ENCODE results near the gene SLIRP.
"Not testable (repeated sequence)": the region's sequence is repeated elsewhere in the genome, so short reads cannot be mapped to it uniquely, and the experiment has no call there.

The SLIRP gene

DNA sequence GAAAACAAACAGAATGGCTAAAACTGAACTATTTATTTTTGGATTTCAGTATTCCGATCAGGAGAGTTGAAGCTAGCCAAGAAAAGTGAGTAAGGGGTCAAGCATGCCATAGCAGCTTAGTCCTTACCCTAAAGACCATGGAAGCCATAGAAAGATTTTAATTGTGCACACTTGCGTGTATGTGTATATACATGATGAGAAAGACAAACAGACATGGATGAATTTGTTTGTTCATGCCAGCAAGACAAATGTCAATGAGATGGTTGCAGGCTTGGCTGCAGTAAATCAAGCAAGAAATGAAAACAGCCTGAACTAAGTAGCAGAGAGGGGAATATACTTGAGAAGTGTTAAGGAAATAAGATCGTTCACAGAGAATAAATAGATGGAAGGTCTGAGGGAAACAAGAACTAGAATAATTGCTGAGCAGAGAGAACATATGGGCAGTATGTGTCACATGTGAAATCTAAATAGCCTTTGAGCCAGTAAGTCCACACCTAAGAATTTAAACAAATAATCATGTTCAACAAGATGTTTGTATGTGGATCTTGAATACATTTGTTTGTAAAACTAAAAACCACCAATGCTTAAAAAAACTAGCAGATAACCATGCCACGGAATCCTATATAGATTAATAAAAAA lies 38.3 kb downstream of the SLIRP start:
- Histone ChIP-seq H3K4me1 (ENCODE audit: control insufficient read depth in 1 of 2, insufficient read depth in 2 of 2, low read length in 2 of 2) (no peaks in the 10 kb centered on the region), H3K27me3 (ENCODE audit: low read depth, low read length) (no peaks in the 10 kb centered on the region), H3K36me3 (ENCODE audit: control insufficient read depth in 1 of 2, insufficient read depth in 2 of 2, low read length in 2 of 2) (peaks cover 28 to 46% of the 10 kb centered on the region in 2 donors), H3K27ac (ENCODE audit: low read length) (no peak overlapping the region), H3K9me3 (ENCODE audit: control insufficient read depth in 1 of 2, low read length in 2 of 2) (no peaks in the 10 kb centered on the region), H3K4me3 (ENCODE audit: low read depth in 1 of 2, low read length in 2 of 2) (no peak overlapping the region)

DNA sequence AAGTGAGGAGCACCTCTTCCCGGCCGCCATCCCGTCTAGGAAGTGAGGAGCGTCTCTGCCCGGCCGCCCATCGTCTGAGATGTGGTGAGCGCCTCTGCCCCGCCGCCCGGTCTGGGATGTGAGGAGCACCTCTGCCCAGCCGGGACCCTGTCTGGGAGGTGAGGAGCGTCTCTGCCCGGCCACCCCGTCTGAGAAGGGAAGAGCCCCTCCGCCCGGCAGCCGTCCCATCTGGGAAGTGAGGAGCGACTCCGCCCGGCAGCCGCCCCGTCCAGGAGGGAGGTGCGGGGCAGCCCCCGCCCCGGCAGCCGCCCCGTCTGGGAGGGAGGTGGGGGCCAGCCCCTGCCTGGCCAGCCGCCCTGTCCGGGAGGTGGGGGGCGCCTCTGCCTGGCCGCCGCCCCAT lies 39.5 kb downstream of the SLIRP start:
- not testable (repeated sequence) for H3K27me3 ChIP-seq (ENCODE audit: low read depth, low read length); H3K27ac ChIP-seq (ENCODE audit: low read length); H3K9me3 ChIP-seq (ENCODE audit: control insufficient read depth in 1 of 2, low read length in 2 of 2); H3K4me1 ChIP-seq (ENCODE audit: control insufficient read depth in 1 of 2, insufficient read depth in 2 of 2, low read length in 2 of 2); H3K4me3 ChIP-seq (ENCODE audit: low read depth in 1 of 2, low read length in 2 of 2)
- H3K36me3 ChIP-seq (ENCODE audit: control insufficient read depth in 1 of 2, insufficient read depth in 2 of 2, low read length in 2 of 2), result peaks cover 30 to 48% of the 10 kb centered on the region in 2 donors

DNA sequence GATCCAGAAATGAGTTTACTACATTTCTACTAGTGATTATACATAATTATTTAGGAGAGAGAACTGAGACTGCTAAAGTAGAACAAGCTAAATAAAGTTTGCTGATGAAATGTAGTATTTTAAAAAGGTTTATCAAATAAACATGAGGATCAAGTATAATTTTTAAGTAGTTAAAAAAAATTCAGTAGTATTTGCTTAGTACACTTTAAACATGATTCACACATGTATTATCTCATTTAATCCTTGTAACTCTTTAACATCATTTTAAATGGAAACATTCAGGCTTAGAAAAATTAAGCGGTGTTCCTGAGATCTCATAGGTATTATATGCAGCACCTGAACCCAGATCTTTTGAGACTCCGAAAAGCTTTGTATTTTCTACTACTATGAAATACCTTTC lies 44.4 kb downstream of the SLIRP start:
- Histone ChIP-seq H3K4me1 (ENCODE audit: control insufficient read depth in 1 of 2, insufficient read depth in 2 of 2, low read length in 2 of 2) (peaks cover 0 to 2% of the 10 kb centered on the region in 2 donors), H3K36me3 (ENCODE audit: control insufficient read depth in 1 of 2, insufficient read depth in 2 of 2, low read length in 2 of 2) (peaks cover 32 to 36% of the 10 kb centered on the region in 2 donors), H3K27ac (ENCODE audit: low read length) (no peak overlapping the region), H3K4me3 (ENCODE audit: low read depth in 1 of 2, low read length in 2 of 2) (no peak overlapping the region), H3K9me3 (ENCODE audit: control insufficient read depth in 1 of 2, low read length in 2 of 2) (no peaks in the 10 kb centered on the region), H3K27me3 (ENCODE audit: low read depth, low read length) (no peaks in the 10 kb centered on the region)

DNA sequence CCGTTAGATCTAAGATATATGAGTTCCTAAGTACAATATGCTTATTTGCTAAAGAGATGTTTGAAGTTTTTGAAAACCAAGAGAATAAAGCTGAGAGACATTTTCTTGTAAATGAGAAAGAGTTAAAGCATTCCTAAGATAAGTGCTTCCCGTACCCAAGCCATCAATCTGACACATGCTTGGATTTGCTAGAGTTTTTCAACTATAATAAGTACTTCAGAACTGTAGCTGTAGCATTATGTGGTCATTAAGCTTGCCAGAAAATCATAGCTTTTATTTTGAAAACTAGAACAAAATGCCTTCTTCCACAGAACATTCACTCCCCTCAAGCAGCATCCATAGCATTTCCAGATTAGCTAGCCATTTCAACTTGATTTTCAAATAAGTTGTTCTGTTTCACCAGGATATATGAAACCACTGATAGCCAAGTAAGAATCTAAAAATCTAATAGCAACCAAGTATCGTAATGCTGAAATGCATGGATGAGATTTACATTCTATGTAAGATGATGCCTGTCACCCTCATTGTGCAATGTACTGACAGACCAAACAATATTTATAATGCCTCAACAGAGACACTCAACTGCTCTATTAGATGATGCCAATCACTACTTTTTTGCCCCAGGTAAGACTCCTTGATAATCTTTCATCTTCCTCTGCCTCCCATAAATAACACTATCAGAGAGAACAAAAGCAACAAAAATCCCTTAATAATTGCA lies 45.1 kb downstream of the SLIRP start:
- Histone ChIP-seq H3K4me1 (ENCODE audit: control insufficient read depth in 1 of 2, insufficient read depth in 2 of 2, low read length in 2 of 2) (peaks cover 0 to 8% of the 10 kb centered on the region in 2 donors), H3K27ac (ENCODE audit: low read length) (no peak overlapping the region), H3K36me3 (ENCODE audit: control insufficient read depth in 1 of 2, insufficient read depth in 2 of 2, low read length in 2 of 2) (peaks cover 30 to 38% of the 10 kb centered on the region in 2 donors)

DNA sequence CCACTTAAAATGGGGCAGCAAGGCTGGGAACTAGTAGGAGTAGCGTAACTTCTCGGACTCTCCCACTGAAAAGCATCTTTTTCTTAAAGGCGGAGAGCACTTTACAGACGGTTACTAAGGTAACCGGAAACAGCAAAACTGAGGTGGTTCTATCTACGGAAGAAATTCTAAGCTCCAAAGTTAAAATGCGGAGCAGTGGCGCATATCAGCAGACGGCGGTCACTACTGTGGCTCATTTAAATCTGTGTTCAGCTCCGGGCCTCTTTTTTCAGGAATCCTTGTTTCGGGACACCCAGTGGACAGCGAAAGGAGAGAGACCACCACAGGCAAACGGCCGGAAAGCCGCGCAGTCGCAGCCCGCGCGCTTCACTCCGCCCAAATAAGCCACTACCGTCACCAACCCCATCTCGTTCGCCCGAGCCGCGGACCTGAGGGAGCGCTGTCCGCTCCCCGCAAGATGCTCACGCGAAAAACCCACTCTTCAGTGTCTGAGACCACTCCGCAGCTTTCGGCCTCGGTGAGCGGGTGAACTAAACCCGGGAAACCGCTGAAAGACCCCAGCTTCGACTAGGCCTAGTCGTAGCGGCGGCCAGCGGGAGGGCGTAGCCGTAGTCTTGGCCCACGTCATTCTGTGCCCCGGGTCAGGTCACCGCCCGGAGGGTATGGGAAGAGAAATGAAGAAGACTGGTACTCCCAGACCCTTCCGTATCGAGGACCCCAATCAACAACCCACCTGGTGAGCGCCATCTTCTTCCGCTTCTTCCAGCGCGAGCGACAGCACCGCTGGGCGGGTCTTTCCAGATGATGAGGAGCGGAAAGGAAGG lies 52.7 kb downstream of the SLIRP start, which contains the start of gene SNW1:
TSS of gene SNW1 (minus strand) at position 776 of the 824 bp plus-strand sequence. CDS start at position 747, 29 bp downstream.
- Histone ChIP-seq H3K27me3 (ENCODE audit: low read depth, low read length) (no peaks in the 10 kb centered on the region), H3K36me3 (ENCODE audit: control insufficient read depth in 1 of 2, insufficient read depth in 2 of 2, low read length in 2 of 2) (peaks cover 0 to 4% of the 10 kb centered on the region in 2 donors), H3K27ac (ENCODE audit: low read length) (peak within 1 kb of the TSS; percentile 99), H3K4me3 (ENCODE audit: low read depth in 1 of 2, low read length in 2 of 2) (peak within 1 kb of the TSS; percentile 82 to 98), H3K9me3 (ENCODE audit: control insufficient read depth in 1 of 2, low read length in 2 of 2) (no peaks in the 10 kb centered on the region), H3K4me1 (ENCODE audit: control insufficient read depth in 1 of 2, insufficient read depth in 2 of 2, low read length in 2 of 2) (peaks cover 11 to 37% of the 10 kb centered on the region in 2 donors)

More for the DNA sequence above, 45.1 kb downstream of the SLIRP start:
- Histone ChIP-seq H3K9me3 (ENCODE audit: control insufficient read depth in 1 of 2, low read length in 2 of 2) (no peaks in the 10 kb centered on the region), H3K27me3 (ENCODE audit: low read depth, low read length) (no peaks in the 10 kb centered on the region), H3K4me3 (ENCODE audit: low read depth in 1 of 2, low read length in 2 of 2) (no peak overlapping the region)

DNA sequence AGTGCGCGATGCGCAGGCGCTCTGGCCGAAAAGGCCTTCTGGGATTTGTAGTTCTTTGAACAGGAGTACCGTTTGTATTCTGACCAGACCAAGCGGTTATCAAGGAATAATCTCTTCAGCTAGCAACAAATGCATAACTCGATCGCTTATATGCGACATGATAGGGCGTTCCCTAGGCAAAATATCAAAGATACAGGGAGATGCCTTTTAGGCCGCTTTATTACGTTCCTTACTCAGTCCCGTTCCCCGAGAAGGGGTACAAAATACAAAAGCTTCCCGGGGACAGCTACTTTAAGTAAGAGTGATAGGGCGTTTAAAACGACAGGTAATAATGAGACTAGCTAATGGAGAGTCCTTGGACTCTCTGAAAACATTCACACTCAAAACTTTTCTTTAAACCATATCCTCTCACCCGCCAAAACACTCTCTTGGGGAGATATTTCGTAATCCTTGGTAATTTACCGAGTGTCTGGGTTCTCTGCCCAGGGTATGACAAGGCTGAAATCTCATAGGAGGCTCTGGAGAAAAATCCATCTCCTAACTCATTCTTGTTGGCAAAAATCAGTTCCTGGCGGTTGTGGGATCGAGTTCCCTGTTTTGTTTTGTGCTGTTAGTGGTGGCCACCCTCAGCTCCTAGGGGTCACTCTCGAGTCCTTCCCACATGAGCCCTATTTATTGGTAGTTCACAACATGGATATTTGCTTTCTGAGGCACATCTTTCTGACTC lies 53.5 kb downstream of the SLIRP start:
- H3K4me3 ChIP-seq (ENCODE audit: low read depth in 1 of 2, low read length in 2 of 2), result peak overlapping the region; percentile 82 to 98
- peaks cover 0 to 4% of the 10 kb centered on the region in 2 donors for H3K36me3 ChIP-seq (ENCODE audit: control insufficient read depth in 1 of 2, insufficient read depth in 2 of 2, low read length in 2 of 2)
- no peaks in the 10 kb centered on the region for H3K27me3 ChIP-seq (ENCODE audit: low read depth, low read length)
- peaks cover 11 to 37% of the 10 kb centered on the region in 2 donors for H3K4me1 ChIP-seq (ENCODE audit: control insufficient read depth in 1 of 2, insufficient read depth in 2 of 2, low read length in 2 of 2)
- peak overlapping the region; percentile 99 for H3K27ac ChIP-seq (ENCODE audit: low read length)
- H3K9me3 ChIP-seq (ENCODE audit: control insufficient read depth in 1 of 2, low read length in 2 of 2), result no peaks in the 10 kb centered on the region

DNA sequence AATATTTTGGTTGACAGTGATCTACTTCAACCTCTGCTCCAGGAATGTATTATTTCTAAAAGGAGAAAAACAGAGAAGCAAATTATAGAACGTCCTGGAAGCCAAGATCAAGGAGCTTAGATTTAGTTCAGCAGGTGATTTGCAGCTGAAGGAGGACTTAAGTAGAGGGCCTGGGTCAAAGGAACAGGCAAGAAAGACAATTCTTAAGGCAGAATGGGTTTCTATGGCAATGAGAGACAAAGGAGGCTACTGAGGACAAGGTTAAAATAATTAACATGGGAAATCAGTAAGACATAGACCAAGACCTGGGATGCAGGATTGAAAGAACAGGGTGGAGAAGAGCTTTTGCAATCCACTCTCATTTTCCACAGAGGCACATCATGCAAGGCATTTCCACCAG lies 55.4 kb downstream of the SLIRP start:
- H3K27me3 ChIP-seq (ENCODE audit: low read depth, low read length), result no peaks in the 10 kb centered on the region
- H3K4me3 ChIP-seq (ENCODE audit: low read depth in 1 of 2, low read length in 2 of 2), result no peak overlapping the region
- H3K27ac ChIP-seq (ENCODE audit: low read length), result no peak overlapping the region
- no peaks in the 10 kb centered on the region for H3K9me3 ChIP-seq (ENCODE audit: control insufficient read depth in 1 of 2, low read length in 2 of 2)
- no peaks in the 10 kb centered on the region for H3K36me3 ChIP-seq (ENCODE audit: control insufficient read depth in 1 of 2, insufficient read depth in 2 of 2, low read length in 2 of 2)
- peaks cover 11 to 26% of the 10 kb centered on the region in 2 donors for H3K4me1 ChIP-seq (ENCODE audit: control insufficient read depth in 1 of 2, insufficient read depth in 2 of 2, low read length in 2 of 2)

DNA sequence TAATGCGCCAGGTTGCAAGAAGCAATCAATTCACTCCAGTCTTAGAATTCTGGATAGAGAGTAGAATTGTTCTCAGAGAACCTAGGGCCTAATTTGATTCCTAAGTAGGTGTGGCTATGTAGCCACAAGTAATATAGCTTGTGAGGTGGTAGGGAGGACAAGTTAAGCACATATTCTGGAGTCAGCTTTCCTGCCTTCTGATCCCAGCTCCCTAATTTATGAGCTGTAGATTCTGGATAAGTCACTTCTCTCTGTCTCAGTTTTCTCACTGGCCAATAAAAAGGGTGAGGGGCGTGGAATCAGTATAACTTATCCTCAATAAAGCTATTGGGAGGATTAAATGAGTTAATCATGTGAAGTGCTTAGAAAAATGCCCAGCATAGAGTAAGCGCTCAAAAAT lies 56.1 kb downstream of the SLIRP start:
- no peaks in the 10 kb centered on the region for H3K27me3 ChIP-seq (ENCODE audit: low read depth, low read length)
- no peak overlapping the region for H3K27ac ChIP-seq (ENCODE audit: low read length)
- peaks cover 8 to 19% of the 10 kb centered on the region in 2 donors for H3K4me1 ChIP-seq (ENCODE audit: control insufficient read depth in 1 of 2, insufficient read depth in 2 of 2, low read length in 2 of 2)
- no peaks in the 10 kb centered on the region for H3K36me3 ChIP-seq (ENCODE audit: control insufficient read depth in 1 of 2, insufficient read depth in 2 of 2, low read length in 2 of 2)
- no peak overlapping the region for H3K4me3 ChIP-seq (ENCODE audit: low read depth in 1 of 2, low read length in 2 of 2)
- H3K9me3 ChIP-seq (ENCODE audit: control insufficient read depth in 1 of 2, low read length in 2 of 2), result no peaks in the 10 kb centered on the region
